DMS153 (cell line): ENCODE measurements around the gene SSH2.
A peak's percentile ranks its signal among the peaks of the same experiment; 100 is the strongest.
"Not testable (repeated sequence)": the region's sequence is repeated elsewhere in the genome, so short reads cannot be mapped to it uniquely, and the experiment has no call there.

Experiments used
- DNase-seq: peaks from one replicate; lab custom pipeline; 2025; lab: John Stamatoyannopoulos, UW

The SSH2 gene

DNA sequence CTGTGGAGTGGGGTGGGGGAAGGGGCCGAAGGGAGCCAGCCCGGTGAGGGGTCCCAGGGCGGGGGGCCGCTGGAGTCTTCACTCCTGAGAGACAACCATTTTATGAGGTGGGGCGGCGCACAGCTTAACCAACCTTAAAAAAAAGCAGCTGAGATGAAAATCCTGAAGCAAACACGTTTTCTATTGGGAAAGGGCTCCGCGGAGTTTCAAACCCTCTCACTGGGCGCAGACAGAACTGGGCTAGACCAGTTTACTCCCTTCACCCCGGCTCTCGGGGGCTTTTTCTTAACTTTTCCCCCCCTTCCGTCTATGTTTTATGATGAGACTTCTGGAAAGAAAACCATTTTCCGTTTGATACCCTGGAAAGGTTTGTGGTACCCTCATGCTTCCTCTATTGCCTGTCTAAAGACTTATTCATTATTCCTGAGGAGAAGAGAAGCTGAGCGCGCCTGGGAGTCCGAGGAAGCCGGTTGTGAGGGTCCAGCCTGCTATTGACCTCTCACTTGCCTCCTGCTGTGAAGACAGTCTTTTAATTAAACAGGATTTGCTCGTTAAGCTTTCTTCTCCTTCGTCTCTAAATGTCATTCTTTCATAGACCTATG is 482 bp upstream of the SSH2 start:
- DNase-seq = no peak

DNA sequence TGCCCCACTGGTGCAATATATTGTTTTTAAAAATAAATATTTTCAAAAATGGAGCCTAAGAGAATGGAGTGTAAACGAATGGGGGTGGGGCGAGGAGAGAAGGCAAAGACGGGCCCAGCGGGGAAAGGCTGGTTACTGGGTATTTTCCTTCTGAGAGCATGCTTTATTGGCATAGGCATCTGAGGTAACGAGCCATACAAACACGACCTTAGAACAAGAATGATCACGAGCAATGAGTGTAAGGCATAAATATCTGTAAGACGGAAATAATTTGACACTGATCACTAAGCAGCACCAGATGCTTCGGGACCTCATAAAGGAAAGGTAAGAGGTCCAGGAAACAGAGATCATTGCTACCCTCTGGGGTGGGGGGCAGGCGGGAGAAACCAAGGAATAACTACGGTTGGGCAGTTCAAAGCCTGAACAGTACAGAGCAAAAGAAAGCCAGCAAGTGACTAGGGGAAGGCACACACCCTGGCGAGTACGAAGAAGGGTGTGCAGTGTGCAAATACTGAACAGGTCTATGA is 959 bp downstream of the SSH2 start:
- DNase-seq = peak; percentile 60

GRCh38 chr17:29927546-29927945 is 2.5 kb downstream of the SSH2 start:
- DNase-seq = no peak

- DNase-seq = no peak
Observed at GRCh38 chr17:29924786-29925185, 5.2 kb downstream of the SSH2 start.

DNA sequence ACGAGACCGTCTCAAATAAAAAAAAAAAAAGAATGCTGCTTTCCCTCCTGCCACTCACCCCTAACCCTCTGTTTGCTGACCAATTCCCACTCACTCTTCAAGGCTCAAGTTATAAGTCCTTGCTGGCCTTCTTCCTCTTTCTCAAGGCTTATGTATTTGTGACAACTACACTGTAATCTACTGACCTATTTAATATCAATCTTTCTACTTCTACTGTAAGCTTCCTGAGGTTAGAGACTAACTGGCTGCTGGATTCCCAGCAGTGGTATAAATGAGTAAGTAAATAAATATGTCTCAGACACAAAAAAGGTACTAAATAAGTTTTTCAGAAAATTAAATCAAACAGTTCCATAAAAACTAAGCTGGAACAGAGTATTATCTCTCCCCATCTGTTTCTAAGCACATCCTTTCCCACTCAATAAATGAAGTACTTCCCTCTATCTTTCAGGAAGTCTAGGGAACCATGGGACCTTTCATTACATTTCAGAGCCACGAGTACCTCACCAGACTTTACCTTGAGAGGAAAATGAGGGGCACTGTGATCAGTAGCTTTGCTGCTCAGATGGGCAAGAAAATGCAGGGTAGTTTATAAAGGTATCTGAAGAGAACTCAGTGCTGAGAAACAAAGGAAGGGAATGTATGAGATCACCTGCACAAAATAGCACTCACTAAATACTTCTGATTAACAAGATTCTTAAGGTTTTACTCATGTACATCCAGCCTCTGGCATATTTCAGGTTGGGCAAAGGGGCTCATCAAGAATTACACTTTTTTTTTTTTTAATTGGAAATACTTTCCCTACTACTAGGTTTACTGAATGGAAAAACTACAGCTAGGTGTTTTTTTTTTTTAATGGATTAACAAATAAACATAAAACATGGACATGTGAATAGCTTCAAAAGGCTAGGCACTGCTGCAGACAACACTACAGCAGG is 10.8 kb downstream of the SSH2 start:
- no peak for DNase-seq

DNA sequence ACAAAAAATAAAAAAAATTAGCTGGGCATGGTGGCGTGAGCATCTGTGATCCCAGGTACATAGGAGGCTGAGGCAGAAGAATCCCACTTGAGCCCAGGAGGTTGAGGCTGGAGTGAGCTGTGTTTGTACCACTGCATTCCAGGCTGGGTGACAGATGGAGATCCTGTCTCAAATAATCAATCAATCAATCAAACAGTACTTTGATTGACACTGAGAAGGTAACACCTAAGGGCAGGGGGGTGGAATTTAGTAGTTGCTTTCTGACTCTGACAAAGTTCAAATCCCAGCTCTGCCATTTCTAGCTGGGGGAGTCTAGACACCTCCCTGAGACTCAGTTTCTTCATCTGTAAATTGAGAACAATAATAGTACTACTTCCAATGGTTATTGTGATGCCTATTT is 12.0 kb downstream of the SSH2 start:
- no peak for DNase-seq

DNA sequence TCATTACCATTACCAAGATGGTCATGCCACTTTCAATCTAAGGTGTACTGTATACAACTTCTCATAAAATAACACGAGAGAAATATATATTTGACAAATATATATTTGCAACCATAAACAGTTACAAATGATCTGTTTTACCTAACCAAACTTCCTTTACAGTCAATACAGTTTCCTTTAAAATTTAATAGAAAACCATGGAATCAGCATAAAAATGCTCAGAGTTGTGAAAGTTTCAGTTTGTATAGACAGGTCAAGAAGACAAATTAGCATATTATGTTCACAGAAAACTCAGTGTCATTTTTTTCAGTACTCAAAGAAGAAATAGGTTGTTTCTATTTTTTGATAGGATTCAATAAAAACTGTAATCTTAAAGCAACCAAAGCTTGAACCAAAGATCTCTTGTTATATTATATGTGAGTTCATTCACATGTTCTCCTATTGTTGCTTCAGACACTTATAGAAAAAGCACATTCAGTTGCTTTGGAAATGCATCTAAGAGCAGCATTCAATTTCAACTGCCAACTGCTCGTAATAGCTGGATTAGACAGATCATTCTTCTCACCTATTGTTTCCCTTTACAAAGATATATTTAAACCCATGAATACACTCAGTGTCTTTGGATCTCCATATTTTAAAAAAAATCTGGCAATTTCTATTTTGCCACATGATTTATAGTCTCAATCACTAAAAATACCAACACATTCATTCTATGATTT is 15.1 kb downstream of the SSH2 start:
- DNase-seq = no peak

DNA sequence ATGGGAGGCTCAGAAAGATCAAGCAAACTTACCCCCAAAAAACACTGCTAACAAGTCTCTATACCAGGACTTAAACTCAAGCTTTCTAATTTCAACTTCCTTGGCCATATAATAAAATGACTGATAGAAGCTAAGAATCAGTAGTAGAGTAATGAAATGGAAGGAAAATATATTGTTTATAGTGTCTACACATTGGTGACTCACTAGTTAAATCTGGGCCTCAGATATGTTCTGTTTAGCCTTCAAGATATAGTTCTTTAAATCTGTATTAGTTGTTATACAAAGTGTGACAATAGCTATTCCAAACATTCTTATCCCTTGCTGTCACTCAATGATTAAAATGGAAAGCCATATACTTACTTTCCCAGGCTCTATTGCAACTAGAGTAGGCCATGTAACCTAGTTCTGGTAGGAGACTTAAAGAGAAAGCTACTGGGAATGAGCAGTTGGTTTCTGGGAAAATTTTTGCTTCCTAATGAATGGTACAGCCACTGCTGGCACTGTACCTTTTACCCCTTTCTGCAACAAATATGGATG is 18.3 kb downstream of the SSH2 start:
- DNase-seq = no peak

- DNase-seq = no peak
Observed at GRCh38 chr17:29909236-29910003, 20.6 kb downstream of the SSH2 start.

GRCh38 chr17:29906969-29907368 is 23.1 kb downstream of the SSH2 start:
- no peak for DNase-seq

DNA sequence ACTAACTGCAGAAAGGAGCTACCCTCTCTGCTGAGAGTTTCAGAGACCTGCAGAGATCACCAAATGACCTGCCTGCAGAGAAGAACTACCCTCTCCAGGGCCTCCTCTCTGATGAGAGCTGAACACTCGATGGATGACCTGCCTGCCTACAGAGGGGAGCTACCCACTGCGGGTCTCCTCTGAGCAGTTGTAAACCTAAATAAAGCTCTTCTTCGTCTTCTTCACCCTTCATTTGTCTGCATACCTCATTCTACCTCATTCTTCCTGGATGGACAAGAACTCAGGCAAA is 24.2 kb downstream of the SSH2 start:
- no peak for DNase-seq

GRCh38 chr17:29905086-29905878 is 24.7 kb downstream of the SSH2 start:
- DNase-seq = no peak

DNA sequence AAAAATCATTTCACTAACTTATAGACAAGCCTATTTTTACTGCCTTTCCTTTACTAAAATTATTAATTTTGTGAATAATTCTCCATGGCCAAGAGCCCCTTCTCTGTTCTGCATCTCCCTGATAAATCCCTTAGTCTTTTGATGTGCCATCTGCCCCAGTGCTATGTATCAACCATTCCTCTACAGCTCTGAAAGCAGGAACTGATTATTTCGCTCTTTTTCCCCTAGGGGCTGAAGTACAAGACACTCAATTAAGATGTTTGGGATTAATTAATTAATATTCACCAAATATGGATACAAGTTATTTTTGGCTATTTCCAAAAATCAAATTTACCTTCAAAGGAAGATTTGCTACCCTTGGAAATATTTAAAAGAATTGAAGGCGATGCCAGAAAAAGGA is 26.6 kb downstream of the SSH2 start:
- no peak for DNase-seq

- DNase-seq = not testable (repeated sequence)
Observed at GRCh38 chr17:29897136-29897535, 32.9 kb downstream of the SSH2 start.

DNA sequence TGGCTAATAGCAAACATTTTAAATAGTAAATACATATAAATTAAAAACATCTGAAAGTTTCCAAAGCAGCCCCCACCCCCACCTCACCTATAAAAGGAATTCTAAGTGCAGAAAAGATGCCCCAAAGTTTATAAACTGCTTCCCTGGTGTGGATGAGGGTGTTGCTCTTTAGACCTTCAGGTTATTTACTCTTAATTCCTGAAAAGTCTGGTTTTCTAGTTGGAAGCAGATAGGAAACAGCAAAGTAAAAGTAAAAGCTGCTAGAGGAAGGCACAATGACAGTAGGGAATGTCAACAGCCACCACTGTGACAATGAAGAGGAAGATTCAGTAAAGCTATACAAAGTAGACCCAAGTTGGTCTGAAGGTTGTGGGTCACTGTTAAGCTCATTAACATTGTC is 37.8 kb downstream of the SSH2 start:
- DNase-seq = no peak

DNA sequence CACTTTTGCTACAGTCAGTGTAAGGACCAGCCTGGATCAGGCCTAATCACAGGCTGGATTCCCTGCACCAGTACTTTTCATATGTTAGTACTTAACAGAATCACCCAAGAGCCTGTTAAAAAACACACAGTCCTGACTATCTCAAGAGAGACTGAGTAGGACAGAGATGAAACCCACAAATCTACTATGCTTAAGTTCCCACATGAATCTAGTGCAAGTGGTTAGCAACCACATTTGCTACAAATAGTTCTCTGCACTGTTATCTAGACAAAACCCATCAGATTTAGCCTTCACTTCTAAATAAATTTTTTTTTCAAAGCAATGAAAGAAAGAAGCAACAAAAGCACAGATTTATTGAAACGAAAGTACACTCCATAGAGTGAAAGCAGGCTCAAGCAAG is 38.9 kb downstream of the SSH2 start:
- DNase-seq = no peak

GRCh38 chr17:29885031-29885640 is 44.9 kb downstream of the SSH2 start:
- no peak for DNase-seq

DNA sequence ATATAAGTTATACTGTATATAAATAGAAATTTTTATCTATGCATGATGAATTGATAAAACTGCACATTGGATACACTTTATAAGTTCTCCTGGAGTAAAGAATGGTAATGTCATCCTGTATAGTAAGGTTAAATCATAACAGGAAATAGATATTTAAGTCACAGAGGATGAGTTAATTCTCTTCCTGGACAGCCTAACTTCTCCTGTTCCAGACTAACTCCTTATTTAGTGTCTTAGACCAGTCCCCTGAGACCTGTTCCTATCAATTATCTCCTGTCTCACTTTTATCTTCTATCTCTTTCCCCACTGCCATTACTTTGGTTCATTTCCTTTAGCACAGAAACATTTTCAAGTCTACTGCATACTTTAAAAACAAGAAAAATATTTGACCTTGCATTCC is 46.5 kb downstream of the SSH2 start:
- DNase-seq = no peak

- DNase-seq = no peak
Observed at GRCh38 chr17:29881256-29881655, 48.8 kb downstream of the SSH2 start.

- DNase-seq = no peak
Observed at GRCh38 chr17:29880031-29880430, 50.0 kb downstream of the SSH2 start.
